Right lung (tissue), 5 donors: ENCODE measurements around the gene PRSS36. TPM values are rescaled to one million over a fixed set of nuclear protein-coding genes. Genes with fewer than 3 reads are reported as not detected.
"Not testable (repeated sequence)": the region's sequence is repeated elsewhere in the genome, so short reads cannot be mapped to it uniquely, and the experiment has no call there.

Source experiments
- DNase-seq, 2 donors: peaks; one replicate each; pipeline ENCODE4 v3.0.0-alpha.2; 2013
- polyA plus RNA-seq, 5 donors: library from polyadenylated mRNA; unstranded; fragments of 120-200 nt; gene quantifications; one replicate each; pipeline versions ENCODE4 v1.2.1 to v1.2.3, GENCODE V29; 2013; ENCODE audit warnings: inconsistent platforms in 1 of 5, low replicate concordance in 1 of 5; ENCODE audit not compliant: insufficient read length in 5 of 5, insufficient read depth in 1 of 5

PRSS36 gene
- polyA plus RNA-seq, 5 donors, result 1.6 to 3.4 (median 2.2) TPM

DNA sequence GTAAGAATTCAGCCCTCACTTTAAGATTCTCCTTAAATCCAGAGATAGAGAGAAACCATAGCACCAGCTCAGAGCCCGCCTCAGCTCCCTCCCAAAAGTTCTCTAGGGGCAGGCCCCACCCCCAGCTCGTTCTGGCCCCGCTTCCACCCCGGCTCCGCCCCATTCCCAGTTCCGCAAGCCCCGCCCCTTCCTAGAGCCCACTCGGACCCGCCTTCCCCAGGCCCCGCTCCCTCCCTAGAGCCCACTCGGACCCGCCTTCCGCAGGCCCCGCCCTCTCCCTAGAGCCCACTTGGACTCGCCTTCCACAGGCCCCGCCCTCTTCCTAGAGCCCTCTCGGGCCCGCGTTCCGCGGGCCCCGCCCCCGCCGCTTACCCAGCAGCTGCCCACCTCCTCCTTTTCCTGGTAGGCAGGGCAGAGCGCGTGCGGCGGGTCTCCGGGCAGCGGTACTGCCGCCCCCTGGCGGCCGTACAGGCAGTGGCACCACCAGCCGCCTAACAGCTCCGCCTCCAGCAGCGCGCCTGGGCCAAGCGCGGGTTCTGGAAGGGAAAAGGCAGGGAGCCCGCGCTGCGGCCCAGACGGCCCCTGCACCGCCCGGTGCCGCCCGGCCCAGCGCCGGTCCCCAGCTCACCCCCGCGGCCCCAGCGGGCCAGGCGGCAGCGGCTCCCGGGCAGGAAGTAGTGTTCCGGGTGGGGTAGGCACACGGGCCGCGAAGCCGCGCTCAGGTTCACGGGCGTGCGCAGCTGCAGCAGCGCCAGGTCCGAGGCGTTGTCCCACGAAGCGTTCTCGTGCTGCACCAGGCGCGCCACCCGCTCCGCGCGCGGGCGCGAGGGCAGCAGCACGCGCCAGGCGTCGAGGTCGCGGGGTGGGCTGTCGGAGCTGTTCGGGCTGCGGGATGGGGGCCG is 7.5 kb downstream of the PRSS36 start:
- DNase-seq, result peak; percentile 99

DNA sequence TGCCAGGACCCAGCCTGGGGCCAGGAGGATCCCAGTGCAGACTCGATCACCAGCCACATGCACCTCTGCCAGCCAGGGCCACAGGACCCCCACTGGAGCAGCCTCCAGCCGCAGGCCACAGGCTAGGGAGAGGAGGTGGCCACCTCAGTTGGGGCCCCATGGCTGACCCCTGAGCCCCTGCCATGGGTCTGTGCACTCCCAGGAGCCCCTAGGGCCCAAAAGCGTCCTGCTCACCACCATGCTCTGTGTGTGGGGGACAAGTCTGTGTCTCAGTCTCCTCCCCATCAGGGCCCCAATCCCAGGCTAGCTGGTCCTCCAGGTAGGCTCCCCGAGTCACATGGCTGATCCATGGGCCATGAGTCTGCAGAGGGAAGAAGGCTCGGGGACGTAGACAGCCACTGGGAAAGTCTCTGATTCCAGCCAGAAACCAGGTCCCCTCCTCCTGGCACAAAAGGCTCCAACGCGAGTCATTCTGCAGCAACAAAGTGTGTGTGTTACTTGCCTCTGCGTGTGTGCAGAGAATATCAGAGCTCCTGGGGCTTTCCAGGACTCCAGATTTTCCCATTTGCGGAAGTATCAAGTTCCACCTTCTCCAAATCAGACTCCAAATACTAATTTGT is 8.3 kb downstream of the PRSS36 start:
- DNase-seq, result no peak

DNA sequence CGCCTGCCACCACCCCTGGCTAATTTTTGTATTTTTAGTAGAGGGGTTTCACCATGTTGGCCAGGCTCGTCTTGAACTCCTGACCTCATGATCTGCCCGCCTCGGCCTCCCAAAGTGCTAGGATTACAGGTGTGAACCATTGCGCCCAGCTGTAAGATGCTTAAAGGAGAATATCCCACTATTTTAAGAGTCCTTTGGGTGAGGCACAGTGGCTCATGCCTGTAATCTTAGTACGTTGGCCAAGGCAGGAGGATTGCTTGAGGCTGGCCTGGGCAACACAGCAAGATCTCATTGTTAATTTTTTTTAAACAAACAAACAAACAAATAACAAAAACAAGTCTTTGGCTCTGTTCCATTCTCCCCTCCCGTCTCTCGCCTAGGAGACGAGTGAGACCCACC is 8.8 kb downstream of the PRSS36 start:
- DNase-seq, result not testable (repeated sequence)

DNA sequence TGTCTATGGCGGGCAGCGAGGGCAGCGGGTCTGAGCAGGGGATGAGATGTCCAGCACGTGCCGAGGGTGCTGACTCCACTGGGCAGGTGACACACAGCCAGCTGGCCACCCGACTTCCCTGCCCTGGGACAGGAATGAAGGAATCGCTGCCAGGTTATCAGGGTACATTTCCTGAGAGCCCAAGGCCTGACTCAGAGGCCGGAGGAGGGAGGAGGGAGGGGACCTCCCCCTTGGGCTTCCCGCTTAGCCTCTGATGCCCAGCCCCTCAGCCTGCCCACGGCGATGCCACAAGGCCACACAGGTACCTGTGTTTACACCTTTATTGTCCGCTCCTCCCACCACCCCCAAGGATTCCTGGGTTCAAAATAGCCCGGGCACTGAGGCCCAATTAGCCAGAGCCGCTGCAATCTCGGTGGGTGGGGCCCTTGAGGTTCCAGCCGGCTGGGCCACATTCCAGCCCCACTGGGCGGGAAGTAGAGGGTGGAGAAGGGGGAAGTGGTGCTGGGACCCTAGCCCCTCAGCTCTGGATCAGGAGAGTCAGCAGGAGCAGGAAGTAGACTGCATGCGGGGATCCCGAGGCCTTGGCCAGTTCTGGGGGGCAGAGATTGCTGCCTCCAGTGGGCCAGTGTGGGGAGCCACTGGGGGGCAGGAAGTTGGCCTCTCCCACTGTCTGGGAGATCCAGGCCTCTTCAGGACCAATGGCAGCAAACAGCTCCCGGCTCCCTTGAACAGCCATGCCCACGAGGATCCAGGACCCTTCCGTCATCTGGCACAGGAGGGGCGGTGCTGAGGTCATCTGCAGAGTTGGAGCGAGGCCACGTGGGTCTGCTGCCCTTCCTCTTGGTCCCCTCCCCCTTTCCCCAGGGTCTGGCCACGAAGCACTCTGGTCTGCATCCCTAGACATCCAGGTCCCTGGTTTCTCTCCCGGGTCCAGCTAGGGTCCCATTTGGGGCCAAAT is 11.0 kb downstream of the PRSS36 start:
- DNase-seq, result peak; percentile 64 to 76

DNA sequence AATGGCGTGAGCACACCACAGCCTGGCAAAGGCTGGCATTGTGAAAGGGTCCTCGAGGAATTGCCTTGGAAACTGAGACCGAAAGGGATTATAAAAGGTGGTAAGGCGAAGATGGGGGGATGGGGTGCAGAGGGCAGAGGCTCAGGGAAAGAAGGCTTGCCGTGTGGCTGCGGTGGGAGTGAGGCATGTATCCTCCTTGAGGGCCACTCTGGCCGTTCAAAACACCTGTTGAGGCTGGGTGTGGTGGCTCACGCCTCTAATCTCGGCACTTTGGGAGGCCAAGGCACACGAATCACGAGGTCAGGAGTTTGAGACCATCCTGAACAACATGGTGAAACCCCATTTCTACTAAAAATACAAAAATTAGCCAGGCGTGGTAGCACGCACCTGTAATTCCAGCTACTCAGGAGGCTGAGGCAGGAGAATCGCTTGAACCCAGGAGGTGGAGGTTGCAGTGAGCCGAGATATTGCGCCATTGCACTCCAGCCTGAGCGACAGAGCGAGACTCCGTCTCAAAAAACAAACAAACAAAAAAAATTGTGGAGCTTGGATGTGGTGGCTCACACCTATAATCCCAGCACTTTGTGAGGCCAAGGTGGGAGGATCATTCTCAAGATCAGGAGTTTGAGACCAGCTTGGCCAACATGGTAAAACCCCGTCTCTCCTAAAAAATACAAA is 12.9 kb downstream of the PRSS36 start:
- DNase-seq, result not testable (repeated sequence)

DNA sequence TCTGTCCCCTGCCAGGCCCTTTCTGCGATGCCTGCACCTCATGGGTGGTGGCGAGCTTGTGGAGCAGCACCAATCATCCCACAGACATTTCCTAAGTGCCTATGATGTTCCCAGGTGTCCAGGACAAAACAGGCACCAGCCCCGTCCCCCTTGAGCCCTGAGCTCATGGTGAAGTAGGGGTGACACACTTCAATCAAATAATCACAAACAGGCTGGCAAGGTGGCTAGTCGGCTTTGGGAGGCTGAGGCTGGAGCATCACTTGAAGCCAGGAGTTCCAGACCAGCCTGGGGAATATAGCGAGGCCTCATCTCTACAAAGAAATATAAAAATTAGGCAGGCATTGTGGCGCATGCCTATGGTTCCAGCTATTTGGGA is 13.6 kb downstream of the PRSS36 start:
- no peak for DNase-seq

- DNase-seq, result no peak
These were observed 14.2 kb downstream of the PRSS36 start, which contains the start of gene PRSS8 for GRCh38 chr16:31135535-31136286. Gene PRSS8 (minus strand): TSS chr16:31135727. CDS start chr16:31135498, 229 bp downstream.

DNA sequence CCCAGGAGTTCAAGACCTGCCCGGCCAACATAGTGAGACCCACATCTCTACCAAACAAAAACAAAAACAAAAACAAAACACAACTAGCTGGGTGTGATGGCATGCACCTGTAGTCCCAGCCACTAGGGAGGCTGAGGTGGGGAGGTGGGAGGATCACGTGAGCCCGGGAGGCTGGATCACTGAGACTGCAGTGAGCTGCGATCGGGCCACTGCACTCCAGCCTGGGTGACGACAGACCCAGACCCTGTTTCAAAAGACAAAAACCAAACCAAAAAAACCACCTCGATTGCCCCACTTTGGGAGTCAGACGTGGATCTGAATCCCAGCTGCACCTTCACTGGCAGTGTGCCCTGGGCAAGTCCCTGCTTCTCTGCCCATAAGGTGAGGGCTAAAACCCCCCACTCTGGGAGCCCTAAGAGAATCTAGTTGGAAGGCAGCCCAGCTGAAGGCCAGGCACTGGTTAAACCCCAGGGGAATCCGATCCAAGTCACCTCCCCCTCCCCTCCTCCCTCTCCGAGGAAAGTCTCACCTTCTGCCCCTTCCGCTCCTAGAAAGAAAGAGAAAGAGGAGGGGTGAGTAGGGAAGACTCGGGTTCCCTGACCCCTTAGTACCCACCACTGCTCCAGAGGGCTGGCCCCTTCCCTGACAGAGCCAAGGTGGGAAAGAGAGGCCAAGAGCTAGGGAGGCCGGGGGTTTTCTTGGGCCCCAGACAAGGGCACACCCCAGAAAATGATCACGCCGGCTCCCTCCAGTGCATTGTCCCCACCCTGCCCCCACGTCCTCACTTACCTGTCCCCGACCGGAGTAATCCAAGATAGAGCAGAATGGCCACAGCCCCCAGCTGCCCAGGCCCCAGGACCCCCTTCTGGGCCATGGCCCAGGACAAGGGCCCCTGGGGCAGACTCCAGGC is 15.0 kb downstream of the PRSS36 start:
- DNase-seq, result no peak

- no peak for DNase-seq
These were observed 15.7 kb downstream of the PRSS36 start for GRCh38 chr16:31134091-31134571.

DNA sequence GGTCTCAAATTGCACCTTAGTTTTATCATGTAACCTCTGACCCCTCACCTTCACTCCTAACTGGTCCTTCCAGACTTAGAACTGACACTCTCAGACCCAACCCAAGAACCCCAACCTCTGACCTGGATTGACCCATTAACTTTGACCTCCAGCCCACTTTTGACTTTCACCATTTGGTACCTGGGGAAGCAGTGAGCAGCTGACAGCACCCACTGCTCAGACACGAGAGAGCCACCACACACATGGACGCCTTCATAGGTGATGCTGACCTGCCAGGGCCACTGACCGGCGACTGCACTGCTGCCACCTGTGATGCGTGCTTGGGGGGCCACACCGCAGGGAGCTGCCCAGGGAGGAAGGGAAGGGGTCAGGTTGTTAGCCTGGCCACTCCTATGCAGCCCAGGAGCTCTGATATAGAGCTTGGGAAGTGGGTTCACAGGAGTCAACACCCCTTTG is 16.8 kb downstream of the PRSS36 start:
- no peak for DNase-seq

- DNase-seq, result no peak
These were observed 17.4 kb downstream of the PRSS36 start for GRCh38 chr16:31132303-31132979.

GRCh38 chr16:31131841-31132271 is 18.0 kb downstream of the PRSS36 start:
- DNase-seq, result no peak

GRCh38 chr16:31131416-31131815 is 18.4 kb downstream of the PRSS36 start:
- no peak for DNase-seq

- peak; percentile 73 to 78 for DNase-seq
These were observed 19.0 kb downstream of the PRSS36 start for GRCh38 chr16:31130899-31131298.

GRCh38 chr16:31130336-31130891 is 19.5 kb downstream of the PRSS36 start:
- DNase-seq, result no peak

GRCh38 chr16:31129568-31130335 is 20.1 kb downstream of the PRSS36 start:
- no peak for DNase-seq
